Measurements from ENCODE around the gene CIITA.

The CIITA gene

DNA sequence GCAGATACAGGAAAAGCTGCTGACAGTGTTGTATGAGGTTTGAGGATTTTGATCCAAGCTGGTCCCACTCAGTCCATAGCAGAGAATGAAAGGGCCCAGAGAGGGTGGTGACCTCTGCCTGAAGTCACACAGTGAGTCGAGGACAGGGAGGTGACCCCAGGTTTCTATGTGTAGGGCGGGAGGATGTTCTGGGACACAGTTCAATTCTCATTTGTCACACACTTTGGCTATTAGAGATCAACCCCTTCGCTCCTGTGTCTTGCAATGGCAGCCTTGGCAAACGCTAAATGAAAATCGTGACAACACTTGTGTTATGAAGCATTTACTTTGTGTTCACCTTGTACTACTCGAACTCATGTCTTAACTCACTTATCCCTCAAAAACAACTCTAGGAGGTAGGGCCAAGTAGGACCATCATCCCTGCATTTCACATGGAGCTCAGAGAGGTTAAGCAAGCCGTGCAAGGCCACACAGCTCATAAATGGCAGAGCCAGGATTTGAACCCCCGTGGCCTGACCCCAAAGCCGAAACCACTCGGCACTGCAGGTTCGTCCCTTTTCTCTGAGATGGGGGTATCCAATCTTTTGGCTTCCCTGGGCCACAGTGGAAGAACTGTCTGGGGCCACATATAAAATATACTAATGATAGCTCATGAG, 55.1 kb downstream of the CIITA start:
- no peak for DNase-seq (ENCODE audit: low read depth)
- no peak for TF ChIP-seq CTCF (IDR thresholded peaks at IDR 0.05; ENCODE audit: insufficient read depth, low read depth, low read length, missing control alignments)
- no peak overlapping the region for H3K4me3 ChIP-seq (ENCODE audit: low read length)

- no peak overlapping the region for H3K4me3 ChIP-seq (ENCODE audit: low read length)
- no peak for DNase-seq (ENCODE audit: low read depth)
- no peak for TF ChIP-seq CTCF (IDR thresholded peaks at IDR 0.05; ENCODE audit: insufficient read depth, low read depth, low read length, missing control alignments)
Measured at GRCh38 chr16:10932959-10933710, 56.1 kb downstream of the CIITA start.

DNA sequence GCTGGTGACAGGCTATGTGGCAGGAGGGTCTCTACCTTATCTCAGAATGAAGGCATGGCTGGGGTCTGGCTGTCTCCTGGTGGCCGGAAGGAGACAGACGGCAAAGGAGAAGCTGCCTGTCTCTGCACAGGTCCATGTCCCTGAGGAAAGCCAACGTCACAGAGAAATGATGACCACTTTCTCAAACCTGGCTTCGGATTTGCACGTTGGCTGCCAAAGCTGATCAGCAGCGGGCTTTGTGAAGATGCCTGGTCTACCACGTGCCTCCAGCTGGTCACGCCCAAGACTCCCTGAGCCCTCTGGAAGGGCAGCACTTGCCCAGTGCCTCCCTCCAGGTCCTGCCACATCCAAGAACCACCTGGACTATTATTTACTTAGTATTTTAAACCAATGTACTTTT, 56.9 kb downstream of the CIITA start:
- TF ChIP-seq CTCF (IDR thresholded peaks at IDR 0.05; ENCODE audit: insufficient read depth, low read depth, low read length, missing control alignments): no peak
- DNase-seq (ENCODE audit: low read depth): no peak
- no peak overlapping the region for H3K4me3 ChIP-seq (ENCODE audit: low read length)

- TF ChIP-seq CTCF (IDR thresholded peaks at IDR 0.05; ENCODE audit: insufficient read depth, low read depth, low read length, missing control alignments): no peak
- H3K4me3 ChIP-seq (ENCODE audit: low read length): no peak overlapping the region
Measured at GRCh38 chr16:10934325-10935107, 57.5 kb downstream of the CIITA start.

DNA sequence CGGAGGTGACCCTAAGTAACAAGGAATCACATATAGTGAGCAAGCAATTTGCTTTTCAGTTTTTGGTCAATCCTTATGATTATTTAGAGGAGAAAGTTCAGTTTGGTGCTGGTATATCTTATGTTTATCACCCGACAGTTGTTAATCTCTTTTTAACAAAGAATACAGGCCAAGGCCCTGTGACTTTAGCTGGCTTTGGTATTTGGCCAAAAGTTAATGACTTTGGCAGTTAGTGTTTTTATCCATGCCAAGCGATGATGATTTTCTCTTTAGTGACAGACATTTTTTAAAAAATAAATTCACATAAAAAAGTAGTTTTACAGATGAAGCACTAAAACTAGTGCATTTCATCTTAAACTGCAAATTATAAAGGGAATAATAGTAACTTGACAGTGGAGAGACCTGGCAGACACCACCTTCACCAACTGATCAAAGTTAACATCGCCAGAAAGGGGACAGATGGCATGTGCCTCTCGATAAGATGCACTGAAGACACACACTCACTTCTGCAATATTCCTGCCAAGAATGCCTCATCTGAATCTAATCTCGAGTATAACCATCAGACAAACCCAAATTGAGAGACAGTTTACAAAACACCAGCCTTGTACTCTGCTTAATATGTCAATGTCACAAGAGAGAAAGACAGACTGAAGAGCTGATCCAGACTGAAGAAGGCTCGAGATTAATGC, 58.4 kb downstream of the CIITA start:
- no peak overlapping the region for H3K4me3 ChIP-seq (ENCODE audit: low read length)
- TF ChIP-seq CTCF (IDR thresholded peaks at IDR 0.05; ENCODE audit: insufficient read depth, low read depth, low read length, missing control alignments): no peak

More at GRCh38 chr16:10934325-10935107, 57.5 kb downstream of the CIITA start:
- no peak for DNase-seq (ENCODE audit: low read depth)

DNA sequence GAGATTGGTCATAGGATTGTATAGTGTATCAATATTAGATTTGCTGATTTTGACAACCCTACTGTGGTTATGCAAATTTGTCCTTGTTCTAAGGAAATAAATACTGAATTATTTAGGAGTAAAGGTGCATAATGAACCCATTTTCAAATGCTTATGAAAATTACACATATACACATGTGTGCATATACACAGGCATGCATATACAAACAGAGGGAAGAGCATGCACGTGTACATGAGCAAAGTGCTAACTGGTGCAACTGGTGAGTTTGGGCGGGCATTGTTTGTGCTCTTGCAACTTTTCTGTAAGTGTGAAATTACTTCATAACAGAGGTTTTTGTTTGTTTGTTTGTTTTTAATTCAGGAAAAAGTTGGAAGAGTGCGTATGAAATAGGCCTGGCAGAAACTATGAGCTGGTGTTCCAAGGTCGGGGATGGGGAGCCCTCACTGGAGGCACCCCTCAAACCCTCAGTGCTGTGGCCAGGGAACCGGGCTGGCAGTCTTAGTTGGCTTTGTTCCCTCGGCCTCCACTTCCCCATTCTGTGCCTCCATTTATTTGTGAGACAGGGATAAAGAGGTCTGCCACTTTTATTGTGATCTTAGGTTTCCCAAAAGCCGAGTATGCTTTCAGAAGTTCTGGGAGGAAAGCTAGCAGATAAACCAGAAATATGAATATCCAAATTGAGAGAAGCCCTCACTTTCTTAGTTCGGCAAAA, 59.4 kb downstream of the CIITA start:
- no peak overlapping the region for H3K4me3 ChIP-seq (ENCODE audit: low read length)
- TF ChIP-seq CTCF (IDR thresholded peaks at IDR 0.05; ENCODE audit: insufficient read depth, low read depth, low read length, missing control alignments): no peak

More for the DNA sequence above, 58.4 kb downstream of the CIITA start:
- no peak for DNase-seq (ENCODE audit: low read depth)

More for the DNA sequence above, 59.4 kb downstream of the CIITA start:
- no peak for DNase-seq (ENCODE audit: low read depth)
